Chondrocyte (in vitro differentiated cells): ENCODE results near the gene ATP8B3. TPM values are rescaled to one million over a fixed set of nuclear protein-coding genes. Genes with fewer than 3 reads are reported as not detected.

Experiments
- DNase-seq: peaks from one replicate; pipeline ENCODE4 v3.0.0; 2021; ENCODE audit warnings: mixed read lengths, low spot score
- H3K27ac Mint-ChIP-seq: one replicate; pipeline ENCODE4 v1.8.0; 2021; ENCODE audit warnings: mild to moderate bottlenecking, moderate library complexity, mixed read lengths; ENCODE audit not compliant: unreplicated experiment
- H3K27me3 Mint-ChIP-seq: 2 replicates; pipeline ENCODE4 v1.8.0; 2021; ENCODE audit warnings: low read depth, mixed read lengths
- H3K36me3 Mint-ChIP-seq: 2 replicates; pipeline ENCODE4 v1.8.0; 2021; ENCODE audit warnings: low read depth, mixed read lengths
- H3K4me1 Mint-ChIP-seq: 2 replicates; pipeline ENCODE4 v1.8.0; 2021; ENCODE audit warnings: low read depth, mild to moderate bottlenecking, mixed read lengths
- H3K4me3 Mint-ChIP-seq: one replicate; pipeline ENCODE4 v1.8.0; 2021; ENCODE audit warnings: mild to moderate bottlenecking, moderate library complexity, mixed read lengths; ENCODE audit not compliant: unreplicated experiment
- H3K9me3 Mint-ChIP-seq: 2 replicates; pipeline ENCODE4 v1.8.0; 2021; ENCODE audit warnings: low read depth, mixed read lengths
- CTCF ChIP-seq: fragments of 200-600 bp; sonication (generic); IDR thresholded peaks from 2 replicates; pipeline ENCODE4 v1.5.0; 2021; ENCODE audit warnings: antibody characterized with exemption, mild to moderate bottlenecking, moderate library complexity
- total RNA-seq: library from RNA; stranded (reverse); gene quantifications from 3 replicates; pipeline ENCODE4 v1.2.1, GENCODE V29; 2021

The ATP8B3 gene
- total RNA-seq, 1 donor from 2014 or later = 5.7 TPM

- DNase-seq = no peak
- Mint-ChIP-seq H3K27ac (no peak overlapping the region), H3K36me3 (peaks cover 2% of the 10 kb centered on the region), H3K4me1 (peaks cover 4% of the 10 kb centered on the region), H3K4me3 (no peak overlapping the region), H3K27me3 (no peaks in the 10 kb centered on the region), H3K9me3 (no peaks in the 10 kb centered on the region)
- TF ChIP-seq CTCF = no peak
Observed at GRCh38 chr19:1833540-1833939, 21.5 kb upstream of the ATP8B3 start.

- DNase-seq = no peak
- Mint-ChIP-seq H3K9me3 (no peaks in the 10 kb centered on the region), H3K27me3 (no peaks in the 10 kb centered on the region), H3K36me3 (peaks cover 2% of the 10 kb centered on the region), H3K4me3 (no peak overlapping the region), H3K27ac (no peak overlapping the region), H3K4me1 (peaks cover 4% of the 10 kb centered on the region)
- no peak for TF ChIP-seq CTCF
Observed at GRCh38 chr19:1832046-1832663, 20.1 kb upstream of the ATP8B3 start.

GRCh38 chr19:1830978-1831377 lies 18.9 kb upstream of the ATP8B3 start:
- TF ChIP-seq CTCF = no peak
- H3K27me3 Mint-ChIP-seq = no peaks in the 10 kb centered on the region

GRCh38 chr19:1830568-1830967 lies 18.5 kb upstream of the ATP8B3 start:
- H3K27ac Mint-ChIP-seq = no peak overlapping the region
- DNase-seq = no peak
- peaks cover 5% of the 10 kb centered on the region for H3K4me1 Mint-ChIP-seq
- no peaks in the 10 kb centered on the region for H3K27me3 Mint-ChIP-seq
- H3K4me3 Mint-ChIP-seq = no peak overlapping the region
- H3K36me3 Mint-ChIP-seq = peaks cover 5% of the 10 kb centered on the region
- TF ChIP-seq CTCF = no peak
- no peaks in the 10 kb centered on the region for H3K9me3 Mint-ChIP-seq

More at GRCh38 chr19:1830978-1831377, 18.9 kb upstream of the ATP8B3 start:
- H3K36me3 Mint-ChIP-seq = peaks cover 3% of the 10 kb centered on the region
- H3K27ac Mint-ChIP-seq = no peak overlapping the region
- peaks cover 4% of the 10 kb centered on the region for H3K4me1 Mint-ChIP-seq
- no peak overlapping the region for H3K4me3 Mint-ChIP-seq
- H3K9me3 Mint-ChIP-seq = no peaks in the 10 kb centered on the region
- no peak for DNase-seq

- Mint-ChIP-seq H3K27me3 (no peaks in the 10 kb centered on the region), H3K9me3 (no peaks in the 10 kb centered on the region), H3K36me3 (peaks cover 5% of the 10 kb centered on the region)
Observed at GRCh38 chr19:1829958-1830357, 17.9 kb upstream of the ATP8B3 start.

More at GRCh38 chr19:1829958-1830357, 17.9 kb upstream of the ATP8B3 start:
- H3K27ac Mint-ChIP-seq = no peak overlapping the region
- DNase-seq = no peak
- no peak overlapping the region for H3K4me3 Mint-ChIP-seq
- TF ChIP-seq CTCF = no peak
- H3K4me1 Mint-ChIP-seq = peaks cover 5% of the 10 kb centered on the region
